Measurements from ENCODE around the gene LRPAP1.

LRPAP1 gene

DNA sequence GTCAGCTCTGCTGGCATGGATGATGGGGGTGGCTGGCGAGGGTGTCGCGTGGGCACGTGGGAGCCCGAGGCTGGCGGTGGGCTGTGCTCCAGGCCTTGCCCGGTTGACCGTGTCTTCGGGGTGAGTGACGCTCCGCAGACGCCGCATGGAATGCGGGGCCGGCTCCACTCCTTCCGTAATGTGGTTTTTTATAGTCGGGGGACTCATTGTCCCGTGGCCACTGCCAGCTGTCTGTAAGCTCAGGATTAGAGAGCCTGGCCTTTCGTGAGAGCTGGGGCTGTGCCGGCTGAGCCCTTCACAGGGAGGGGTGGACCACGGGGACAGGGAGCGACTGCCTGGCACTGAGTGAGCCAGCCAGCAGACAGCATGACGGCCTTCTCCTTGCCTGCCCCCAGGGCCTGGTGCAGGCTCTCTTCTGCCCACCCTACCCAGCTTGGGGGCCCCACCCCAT, 48.7 kb downstream of the LRPAP1 start:
- no peak for DNase-seq

DNA sequence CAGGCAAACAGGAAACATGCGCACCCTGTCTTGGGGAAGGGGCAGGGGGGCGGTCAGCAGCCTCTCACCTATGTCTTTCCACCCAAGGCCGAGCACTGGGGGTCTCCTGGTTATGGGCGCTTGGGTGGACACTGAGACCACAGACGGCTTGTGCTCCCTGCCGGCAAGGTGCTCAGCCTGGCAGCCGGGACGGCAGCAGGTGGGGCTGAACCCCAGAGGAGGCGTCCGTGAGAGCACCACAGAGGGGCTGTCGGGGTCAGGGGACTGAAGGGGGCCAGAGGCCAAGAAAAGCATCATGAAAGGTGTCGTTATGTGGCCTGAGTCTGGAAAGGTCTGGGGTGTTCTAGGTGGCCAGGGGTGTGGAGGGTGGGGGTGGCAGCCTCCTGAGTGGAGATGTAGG, 49.5 kb downstream of the LRPAP1 start:
- no peak for DNase-seq

DNA sequence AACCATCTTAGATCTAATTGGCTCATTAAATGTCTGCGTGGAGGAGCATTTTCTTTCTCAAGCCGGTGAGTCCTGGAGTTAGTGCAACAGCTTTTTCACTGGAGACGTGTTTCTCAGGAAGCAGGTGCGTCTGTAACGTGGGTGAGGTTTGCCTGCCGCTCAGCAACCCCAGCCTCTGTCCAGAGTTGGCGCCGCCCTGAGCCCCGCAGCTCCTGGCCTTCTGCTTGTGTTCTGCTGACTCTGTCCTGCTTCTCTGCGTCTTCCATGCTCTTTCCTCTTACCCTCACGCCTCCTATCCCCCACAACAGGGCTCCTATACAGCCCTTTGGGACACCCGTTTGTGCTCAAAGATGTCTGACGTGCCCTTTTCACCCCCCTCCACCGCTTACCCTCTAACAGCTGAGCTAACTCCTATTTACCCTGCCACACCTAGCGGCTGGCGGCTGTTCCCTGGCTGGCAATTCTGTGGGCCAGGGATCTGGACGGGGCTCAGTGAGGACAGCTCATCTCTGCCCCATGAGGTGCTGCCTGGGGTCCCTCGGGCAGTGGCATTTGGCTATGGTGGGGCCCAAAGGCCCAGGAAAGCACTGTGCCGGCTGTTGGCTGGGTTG, 50.3 kb downstream of the LRPAP1 start:
- DNase-seq = no peak

DNA sequence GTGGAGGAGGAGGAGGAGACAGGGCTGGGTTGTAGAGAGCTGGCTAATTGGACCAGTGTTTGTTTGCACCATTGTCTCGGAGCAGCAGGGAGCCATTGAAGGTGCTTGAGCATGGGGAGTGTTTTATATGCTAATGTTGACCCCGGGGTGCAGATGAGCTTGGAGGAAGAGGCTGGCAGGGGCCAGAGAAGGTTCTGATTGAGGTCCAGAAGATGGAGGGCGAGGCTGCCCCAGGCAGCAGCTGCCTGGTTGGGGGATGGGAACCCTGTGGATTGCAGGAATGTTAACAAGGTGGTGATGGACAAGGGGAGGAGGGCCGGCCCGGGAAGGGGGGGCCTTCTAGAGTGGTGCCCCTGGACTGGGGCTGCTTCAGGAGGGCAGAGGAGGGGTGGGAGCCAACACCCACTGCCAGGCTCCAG, 51.1 kb downstream of the LRPAP1 start:
- peak; percentile 58 for DNase-seq

DNA sequence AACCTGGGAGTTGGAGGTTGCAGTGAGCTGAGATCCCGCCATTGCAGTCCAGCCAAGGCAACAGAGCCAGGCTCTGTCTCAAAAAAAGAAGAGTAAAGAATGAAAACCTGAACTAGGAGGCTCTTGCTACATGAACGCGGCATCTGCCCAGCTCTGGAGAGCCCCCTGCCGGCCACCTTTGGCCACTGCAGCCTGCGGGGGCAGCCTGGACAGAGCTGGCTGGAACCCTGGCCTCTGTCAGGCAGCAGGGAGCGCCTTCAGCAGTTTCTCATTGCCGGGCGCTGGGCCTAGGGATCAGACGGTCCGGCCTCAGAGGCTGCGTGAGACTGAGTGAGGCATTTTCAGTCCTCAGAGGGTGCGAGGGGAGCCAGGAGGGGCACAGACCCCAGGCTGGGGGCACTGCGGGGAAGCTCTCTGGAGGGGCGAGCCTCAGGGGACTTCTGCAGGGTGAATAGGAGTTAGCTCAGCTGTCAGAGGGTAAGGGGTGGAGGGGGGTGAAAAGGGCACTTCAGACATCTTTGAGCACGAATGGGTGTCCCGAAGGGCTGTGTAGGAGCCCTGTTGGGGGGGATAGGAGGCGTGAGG, 51.6 kb downstream of the LRPAP1 start:
- no peak for DNase-seq

DNA sequence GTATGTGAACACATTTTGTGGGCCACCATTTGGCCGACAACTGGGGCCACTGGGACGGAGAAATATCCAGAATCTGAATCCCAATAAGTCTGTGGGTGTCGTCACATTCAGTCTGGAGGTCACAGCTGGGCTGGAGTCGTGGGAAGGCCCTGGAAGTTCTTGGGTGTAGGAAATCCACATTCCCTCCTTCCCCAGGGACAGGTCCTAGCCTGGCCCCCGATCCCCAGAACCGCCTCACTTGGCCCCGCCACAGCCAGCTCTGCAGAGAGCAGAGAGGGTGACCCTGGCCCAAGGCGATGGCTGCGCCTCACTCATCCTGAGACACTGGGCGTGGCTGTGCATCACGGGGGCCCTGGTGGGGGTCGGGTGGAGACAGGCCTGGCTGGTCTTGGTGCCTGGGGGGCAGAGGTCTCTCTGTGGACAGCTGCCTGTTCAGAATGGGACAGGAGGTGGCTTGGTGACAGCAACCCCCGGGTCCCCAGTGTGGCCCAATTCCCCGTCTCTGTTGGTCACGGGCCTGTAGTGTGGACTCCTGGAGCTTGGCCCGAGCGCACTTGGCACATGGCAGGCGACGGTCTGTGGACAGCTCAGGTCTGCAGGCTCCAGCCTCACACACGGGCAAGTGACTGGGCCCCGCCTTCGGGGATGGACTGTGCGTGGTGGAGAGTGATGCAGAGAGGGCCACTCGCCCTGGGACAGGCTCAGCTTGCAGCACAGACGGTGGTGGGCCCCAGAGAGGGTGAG, 52.7 kb downstream of the LRPAP1 start:
- DNase-seq = no peak

DNA sequence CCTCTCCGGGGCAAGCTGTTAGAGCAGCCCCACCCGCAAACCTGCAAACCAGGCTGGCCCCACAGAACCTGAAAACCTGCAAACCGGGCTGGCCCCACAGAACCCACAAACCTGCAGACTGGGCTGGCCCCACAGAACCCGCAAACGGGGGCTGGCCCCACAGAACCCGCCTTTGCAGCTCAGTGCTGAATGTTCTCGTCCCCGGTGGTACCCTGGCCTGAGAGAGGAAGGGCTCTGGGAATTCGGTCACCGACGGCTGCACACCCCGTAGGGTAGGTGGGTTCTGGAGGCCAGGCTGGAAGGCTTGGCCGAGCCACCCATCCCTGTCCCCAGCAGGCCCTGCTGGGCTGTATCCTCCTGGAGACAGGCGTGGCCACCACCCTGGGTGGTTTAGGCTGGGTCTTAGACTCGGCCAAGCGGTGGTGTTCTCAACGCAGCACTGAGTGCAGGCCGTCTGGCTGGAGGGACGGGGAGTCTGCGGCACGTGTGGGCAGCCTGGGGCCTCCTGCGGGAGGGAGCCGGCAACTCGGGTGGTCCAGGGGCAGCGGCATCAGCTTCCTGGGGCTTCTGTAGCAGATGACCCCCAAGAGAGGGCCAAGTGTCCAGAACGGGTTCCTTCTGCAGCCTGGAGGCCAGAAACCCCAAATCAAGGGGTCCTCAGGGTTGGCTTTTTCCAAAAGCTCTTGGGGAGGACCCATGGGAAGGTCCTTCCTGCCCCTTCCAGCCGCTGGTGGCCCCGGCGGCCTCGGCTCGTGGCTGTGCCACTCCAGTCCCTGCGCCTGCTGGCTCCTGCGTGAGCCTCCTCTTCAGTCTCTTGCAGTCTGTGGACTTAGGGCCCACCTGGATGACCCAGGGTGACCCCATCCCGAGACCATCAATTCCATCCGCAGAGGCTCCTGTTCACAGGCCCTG, 53.5 kb downstream of the LRPAP1 start:
- no peak for DNase-seq

DNA sequence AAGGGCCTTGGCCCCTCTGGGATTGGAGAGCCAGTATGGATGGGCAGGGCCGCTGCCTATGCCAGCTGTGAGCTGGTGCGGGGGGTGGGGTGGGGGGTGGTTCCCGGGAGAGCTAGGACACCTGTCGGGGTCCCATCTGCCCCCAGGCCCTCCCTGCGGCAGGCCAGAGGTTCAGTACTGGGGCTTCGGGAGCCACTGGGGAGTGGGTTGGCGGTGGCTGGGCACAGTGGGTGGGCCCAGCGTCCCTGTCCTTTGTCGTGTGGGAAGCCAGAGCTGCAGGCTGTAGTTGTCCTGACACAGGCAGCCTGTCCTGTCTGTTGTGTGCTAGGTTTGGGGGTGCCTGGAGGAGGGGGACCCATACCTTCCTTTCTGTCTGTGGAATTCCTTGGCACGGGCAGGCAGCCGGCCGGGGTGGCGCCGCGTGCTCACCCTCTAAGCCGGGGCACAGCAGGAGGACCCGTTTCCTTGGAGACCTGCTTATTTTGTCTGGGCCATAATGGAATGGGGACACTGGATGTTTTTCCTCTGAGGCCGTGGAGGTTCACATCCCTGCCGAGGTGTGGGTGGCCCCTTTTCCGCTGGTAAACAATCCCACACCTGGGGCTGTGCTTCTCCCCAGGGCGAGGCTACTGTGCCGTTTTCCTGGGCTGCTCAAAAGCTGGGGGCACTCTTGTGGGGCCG, 54.3 kb downstream of the LRPAP1 start:
- no peak for DNase-seq

DNA sequence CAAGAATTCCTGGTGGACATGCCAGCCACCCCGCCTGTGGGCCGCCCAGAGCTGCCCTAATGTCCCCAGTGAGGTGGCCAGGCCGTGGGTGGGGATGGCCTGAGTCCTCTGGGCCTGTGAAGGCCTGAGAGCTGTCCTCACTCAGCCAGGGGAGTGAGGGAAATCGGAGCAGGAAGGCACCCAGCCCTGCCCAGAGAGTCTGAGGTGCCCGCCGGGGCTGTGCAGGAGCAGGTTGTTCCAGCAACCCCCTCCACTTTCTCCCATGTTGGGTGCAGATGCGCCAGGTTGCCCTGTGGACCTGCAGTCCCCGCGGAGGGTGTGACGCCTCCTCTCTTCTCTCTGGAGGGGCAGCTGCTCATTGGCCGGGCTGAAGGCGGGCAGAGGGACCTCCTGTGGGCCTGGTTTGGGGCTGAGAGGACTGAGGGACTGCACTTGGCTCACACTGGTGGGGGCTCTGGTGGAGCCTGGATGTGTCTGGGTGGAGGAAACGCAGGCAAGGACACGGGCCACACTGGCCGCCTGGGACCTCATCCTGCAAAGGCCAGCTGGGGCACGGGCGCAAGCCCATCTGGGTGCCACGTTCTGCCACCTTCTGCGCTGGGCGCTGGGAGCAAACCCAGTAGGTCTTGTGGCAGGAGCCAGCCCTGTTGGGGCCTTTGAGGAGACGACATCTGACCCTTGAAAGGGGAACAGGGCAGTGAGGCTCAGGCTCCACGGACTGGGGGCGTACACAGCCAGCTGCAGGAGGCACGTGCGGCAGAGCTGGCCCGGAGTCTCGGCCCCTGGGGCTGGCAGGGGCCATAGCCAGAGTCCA, 55.1 kb downstream of the LRPAP1 start:
- DNase-seq = no peak

DNA sequence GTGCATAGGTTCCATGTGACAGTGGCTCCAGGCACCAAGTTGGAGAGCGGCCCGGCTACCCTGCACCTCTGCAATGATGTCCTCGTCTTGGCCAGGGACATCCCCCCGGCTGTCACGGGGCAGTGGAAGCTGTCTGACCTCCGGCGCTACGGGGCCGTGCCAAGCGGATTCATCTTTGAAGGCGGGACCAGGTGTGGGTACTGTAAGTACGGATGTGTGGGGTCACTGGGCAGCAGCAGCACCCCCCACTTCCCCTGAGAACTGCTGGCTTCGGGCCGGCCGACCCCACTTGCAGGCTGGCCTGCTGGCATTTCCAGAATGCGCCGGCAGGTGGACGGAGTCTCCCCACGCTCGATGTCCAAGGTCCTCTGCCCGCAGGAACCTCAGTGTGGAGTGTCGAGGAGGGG, 55.9 kb downstream of the LRPAP1 start:
- no peak for DNase-seq

DNA sequence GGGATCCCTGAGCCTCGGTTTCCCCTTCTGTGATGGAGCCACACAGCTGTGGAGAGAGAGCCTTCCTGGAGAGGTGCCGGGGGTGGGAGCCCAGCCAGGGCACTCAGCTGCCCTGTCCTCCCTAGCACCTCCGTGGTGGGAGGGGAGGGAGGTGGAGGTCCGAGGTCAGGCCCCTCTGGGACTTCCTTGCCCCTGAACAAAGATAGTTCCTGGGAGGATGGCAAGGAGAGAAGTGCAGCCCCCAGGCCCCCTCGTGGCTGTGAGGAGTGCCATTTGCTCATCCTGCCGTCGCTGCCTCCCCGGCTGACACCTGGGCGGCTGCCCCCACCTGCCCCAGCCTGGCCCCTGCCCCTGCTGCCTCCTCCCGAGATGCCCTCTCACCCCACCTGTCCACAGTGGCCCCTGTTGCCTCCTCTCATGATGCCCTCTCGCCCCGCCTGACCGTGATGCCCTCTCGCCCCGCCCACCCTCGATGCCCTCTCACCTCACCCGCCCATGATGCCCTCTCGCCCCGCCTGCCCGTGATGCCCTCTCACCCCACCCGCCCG, 56.4 kb downstream of the LRPAP1 start:
- no peak for DNase-seq

DNA sequence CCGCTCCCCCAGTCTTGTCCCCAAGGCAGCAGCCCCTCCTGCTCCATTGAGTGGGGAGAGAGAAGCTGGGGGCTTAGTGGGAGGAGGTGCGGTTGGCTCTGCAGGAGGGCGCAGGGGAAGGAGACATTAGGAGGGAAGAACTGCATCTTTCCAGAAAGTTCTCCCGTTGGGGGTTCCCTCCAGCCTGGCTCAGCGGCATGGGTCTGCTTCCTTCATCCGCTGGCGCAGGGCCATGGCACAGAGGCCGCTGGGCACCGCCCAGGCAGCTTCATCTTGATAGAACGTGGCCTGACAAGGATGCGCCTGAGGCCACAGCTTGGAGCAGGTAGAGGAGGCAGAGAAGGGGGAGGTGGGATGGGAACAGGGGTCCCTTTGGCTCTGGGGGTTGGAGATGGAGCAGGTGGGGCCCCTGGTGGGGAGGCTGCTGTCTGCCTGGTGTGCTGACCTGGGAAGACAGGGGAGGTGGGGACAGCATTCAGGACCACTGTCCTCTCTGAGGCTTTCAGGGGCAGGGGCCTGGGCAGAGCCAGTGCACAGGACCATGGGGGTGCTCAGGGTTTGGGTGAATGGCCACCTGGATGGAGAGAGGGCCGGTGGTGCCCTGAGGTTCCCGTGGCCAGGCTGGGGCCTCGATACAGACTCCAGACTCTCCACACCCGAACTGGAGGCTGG, 57.0 kb downstream of the LRPAP1 start:
- no peak for DNase-seq

DNA sequence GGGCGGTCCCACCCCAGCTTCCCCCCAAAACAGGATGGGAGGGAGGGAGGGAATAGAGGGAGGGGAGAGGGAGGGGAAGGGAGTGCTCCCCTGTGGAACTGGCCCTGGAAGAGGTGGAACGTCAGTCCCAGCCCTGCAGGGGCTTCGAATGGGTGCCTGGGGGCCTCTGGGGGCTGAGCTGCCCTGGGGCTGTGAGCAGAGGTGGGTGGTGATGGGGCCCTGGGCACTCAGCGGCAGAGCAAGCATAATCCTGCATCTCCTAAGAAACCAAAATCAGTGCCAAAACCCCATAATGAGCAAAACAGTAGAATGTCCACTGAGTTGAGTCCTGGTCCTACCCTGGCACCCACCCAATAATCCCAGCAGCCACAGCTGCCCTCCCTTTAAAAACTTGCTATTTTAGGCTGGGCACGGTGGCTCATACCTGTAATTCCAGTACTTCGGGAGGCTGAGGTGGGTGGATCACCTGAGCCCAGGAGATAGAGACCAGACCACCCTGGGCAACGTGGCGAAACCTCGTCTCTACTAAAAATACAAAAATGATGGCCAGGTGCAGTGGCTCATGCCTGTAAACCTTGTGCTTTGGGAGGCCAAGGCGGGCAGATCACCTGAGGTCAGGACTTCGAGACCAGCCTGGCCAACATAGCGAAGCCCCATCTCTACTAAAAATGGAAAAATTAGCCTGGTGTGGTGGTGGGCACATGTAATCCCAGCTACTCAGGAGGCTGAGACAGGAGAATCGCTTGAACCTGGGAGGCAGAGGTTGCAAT, 58.0 kb downstream of the LRPAP1 start:
- no peak for DNase-seq

DNA sequence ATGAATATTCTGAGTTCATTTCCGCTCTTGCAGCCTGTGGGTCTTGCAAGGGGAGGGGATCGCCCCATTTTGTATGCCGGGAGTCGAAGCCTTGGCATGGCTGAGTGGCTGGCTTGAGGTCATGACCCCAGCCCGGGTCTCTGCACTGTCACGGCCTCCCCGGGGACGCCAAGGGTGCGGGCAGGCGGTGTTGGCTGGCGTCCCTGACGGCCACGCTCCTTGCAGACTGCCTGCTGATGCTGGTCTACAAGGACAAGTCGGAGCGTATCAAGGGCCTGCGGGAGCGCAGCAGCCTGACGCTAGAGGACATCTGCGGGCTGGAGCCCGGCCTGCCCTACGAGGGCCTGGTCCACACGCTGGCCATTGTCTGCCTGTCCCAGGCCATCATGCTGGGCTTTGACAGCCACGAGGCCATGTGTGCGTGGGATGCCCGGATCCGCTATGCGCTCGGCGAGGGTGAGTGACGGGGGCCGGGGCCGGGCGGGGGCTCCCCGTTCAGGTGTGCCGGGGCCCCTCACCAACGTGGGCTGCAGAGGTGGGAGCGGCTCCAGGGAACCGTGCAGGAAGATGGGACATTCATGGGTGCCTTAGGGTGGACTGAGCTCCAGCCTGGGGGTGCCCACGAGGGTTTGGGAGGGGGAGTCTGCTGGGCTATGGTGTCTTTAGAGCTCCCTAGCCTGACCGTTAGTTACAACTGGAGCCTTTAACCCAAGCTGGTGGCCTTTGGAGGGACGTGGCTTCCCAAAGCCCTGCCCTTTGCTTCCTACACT, 58.9 kb downstream of the LRPAP1 start:
- no peak for DNase-seq

DNA sequence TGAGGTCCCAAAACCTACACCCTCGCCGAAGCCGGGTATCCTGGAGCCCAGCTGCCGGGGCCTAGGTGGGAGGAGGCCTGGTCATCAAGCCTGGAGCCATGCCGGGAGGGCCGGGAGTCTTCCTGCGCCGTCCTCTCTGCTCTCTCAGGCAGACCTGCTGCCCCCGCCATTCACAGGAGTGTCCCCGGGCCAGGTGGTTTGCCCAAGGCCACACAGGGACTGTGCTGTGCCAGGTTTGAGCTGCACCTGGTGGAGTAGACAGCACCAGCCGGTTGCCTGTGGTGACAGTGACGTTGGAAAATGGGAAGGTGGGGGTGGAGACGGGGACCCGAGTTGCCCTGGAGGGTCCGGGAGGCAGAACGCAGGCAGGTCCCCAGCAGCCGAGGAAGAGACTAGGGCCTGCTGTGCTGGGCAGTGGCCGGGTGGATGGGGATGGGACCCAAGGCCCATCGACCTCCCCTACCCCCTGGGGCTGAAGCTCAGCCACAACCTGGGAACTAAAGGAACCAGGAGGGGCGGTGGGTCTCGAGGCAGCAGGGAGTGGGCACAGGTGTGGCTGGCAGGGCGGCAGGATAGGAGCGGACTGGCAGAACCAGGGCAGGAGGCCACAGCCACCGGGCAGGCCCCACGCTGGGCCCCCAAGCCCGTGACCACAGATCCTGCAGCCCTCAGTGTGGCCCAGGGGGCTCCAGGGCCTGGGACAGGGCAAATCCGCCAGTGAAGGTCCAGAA, 59.6 kb downstream of the LRPAP1 start:
- DNase-seq = no peak

DNA sequence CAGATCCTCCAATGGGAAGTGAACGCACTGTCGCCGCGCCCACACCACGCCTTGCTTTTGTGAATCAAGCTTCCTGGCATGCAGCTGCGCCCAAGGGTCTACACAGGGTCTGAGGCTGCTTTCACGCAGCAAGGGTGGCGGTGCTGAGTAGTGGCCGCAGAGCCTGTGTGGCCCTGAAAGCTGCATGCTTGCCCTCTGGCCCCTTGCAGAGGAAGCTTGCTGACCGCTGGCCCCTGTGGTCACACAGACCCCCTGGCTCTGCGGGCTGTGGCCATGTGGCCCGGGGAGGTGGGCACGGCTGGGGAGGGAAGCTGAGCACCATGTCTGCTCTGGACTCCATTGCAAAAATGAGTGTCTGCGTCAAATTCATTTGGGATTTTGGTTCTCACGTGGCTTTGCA, 60.3 kb downstream of the LRPAP1 start:
- DNase-seq = no peak

DNA sequence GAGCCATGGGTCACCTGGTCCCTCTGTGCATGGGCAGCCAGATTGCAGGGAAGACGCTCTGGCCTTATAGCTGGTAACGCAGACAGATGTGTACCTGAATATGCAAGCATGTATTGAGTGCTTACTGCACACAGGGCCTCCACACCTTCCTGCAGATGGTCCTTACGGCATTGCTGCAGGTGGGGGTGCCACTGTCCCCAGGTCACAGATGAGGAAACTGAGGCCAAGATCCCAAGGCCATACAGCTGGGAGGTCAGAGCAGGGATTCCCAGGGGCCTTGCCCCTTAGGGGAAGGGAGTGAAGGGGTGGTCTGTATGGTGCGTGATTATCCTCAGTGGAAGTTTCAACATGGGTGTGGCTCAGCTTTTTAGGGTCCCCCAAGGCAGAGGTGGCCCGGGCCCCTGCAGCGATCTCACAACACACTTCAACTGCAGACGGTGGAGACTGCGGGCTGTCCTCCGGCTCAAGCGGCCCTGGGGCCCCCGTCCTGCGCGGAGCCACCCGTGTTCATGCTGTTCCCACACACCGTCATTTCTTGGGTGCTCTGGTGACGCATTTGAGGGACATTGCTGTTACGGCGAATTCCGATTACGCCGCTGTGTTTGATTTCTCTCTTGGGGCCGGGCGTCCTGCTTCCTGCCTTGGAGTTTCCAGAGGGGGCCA, 61.0 kb downstream of the LRPAP1 start:
- DNase-seq = no peak

All from NCI-H187 treated with DMSO at 0.1 percent for 48 hours (cell line).